HepG2 (cell line): Measurements from ENCODE around the gene KCNK10.

Experiments used
- ATRX ChIP-seq: sonication (generic); formaldehyde crosslinking; IDR thresholded peaks from 2 replicates; pipeline ENCODE4 v1.4.0; 2020; ENCODE audit warnings: missing genetic modification reagents, borderline replicate concordance
- FOXM1 ChIP-seq: sonication (generic); formaldehyde crosslinking; IDR thresholded peaks from 2 replicates; pipeline ENCODE4 v1.5.0; 2020; ENCODE audit warnings: missing genetic modification reagents
- MAFG ChIP-seq: sonication (generic); formaldehyde crosslinking; IDR thresholded peaks from 2 replicates; pipeline ENCODE4 v1.5.1; 2020; ENCODE audit warnings: mild to moderate bottlenecking, missing genetic modification reagents
- TF ChIP-seq, protein P1 (sequence below): sonication (generic); formaldehyde crosslinking; IDR thresholded peaks from 2 replicates; pipeline ENCODE4 v1.5.0; 2020; ENCODE audit warnings: mild to moderate bottlenecking, missing genetic modification reagents, moderate library complexity
- TF ChIP-seq, protein P2 (sequence below): IDR thresholded peaks from 2 replicates; pipeline ENCODE4 v1.6.1; 2016; ENCODE audit warnings: control low read depth

DNA sequence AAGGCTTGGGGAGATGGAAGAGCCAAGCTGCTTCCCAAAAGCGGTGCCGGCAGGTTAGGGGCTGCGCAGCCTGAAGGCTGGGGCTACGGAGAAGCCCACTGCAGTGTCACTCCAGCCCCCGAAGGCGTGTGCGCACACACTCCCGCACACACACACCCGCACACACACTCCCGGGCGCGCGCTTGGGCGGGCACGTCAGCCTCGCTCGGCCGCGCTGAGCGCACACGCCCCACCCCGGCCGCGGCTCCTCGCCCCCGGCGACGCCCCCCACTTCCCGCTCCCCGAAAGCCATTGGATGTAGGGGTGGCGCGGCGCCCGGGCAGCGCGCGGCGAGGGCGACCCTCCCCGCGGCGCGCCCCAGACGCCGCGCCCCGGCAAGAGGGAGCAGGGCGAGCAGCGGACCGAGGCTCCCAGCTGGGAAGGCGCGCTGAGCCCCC lies at the start of gene KCNK10:
- TF ChIP-seq, protein P1, sequence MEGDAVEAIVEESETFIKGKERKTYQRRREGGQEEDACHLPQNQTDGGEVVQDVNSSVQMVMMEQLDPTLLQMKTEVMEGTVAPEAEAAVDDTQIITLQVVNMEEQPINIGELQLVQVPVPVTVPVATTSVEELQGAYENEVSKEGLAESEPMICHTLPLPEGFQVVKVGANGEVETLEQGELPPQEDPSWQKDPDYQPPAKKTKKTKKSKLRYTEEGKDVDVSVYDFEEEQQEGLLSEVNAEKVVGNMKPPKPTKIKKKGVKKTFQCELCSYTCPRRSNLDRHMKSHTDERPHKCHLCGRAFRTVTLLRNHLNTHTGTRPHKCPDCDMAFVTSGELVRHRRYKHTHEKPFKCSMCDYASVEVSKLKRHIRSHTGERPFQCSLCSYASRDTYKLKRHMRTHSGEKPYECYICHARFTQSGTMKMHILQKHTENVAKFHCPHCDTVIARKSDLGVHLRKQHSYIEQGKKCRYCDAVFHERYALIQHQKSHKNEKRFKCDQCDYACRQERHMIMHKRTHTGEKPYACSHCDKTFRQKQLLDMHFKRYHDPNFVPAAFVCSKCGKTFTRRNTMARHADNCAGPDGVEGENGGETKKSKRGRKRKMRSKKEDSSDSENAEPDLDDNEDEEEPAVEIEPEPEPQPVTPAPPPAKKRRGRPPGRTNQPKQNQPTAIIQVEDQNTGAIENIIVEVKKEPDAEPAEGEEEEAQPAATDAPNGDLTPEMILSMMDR (CRISPR knock-in tag): no peak
- TF ChIP-seq MAFG (CRISPR knock-in tag): no peak
- TF ChIP-seq FOXM1 (CRISPR knock-in tag): no peak
- TF ChIP-seq ATRX (CRISPR knock-in tag): no peak
- TF ChIP-seq, protein P2, sequence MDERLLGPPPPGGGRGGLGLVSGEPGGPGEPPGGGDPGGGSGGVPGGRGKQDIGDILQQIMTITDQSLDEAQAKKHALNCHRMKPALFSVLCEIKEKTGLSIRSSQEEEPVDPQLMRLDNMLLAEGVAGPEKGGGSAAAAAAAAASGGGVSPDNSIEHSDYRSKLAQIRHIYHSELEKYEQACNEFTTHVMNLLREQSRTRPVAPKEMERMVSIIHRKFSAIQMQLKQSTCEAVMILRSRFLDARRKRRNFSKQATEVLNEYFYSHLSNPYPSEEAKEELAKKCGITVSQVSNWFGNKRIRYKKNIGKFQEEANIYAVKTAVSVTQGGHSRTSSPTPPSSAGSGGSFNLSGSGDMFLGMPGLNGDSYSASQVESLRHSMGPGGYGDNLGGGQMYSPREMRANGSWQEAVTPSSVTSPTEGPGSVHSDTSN (CRISPR knock-in tag): no peak
